IPS-NIHi7 (cell line): ENCODE results near the gene TBC1D7.
A peak's percentile ranks its signal among the peaks of the same experiment; 100 is the strongest.
"Not testable (repeated sequence)": the region's sequence is repeated elsewhere in the genome, so short reads cannot be mapped to it uniquely, and the experiment has no call there.

Experiments used
- DNase-seq: peaks from one replicate; pipeline ENCODE4 v3.0.0; 2012; ENCODE audit warnings: mixed read lengths; ENCODE audit errors: extremely low spot score

TBC1D7 gene

DNA sequence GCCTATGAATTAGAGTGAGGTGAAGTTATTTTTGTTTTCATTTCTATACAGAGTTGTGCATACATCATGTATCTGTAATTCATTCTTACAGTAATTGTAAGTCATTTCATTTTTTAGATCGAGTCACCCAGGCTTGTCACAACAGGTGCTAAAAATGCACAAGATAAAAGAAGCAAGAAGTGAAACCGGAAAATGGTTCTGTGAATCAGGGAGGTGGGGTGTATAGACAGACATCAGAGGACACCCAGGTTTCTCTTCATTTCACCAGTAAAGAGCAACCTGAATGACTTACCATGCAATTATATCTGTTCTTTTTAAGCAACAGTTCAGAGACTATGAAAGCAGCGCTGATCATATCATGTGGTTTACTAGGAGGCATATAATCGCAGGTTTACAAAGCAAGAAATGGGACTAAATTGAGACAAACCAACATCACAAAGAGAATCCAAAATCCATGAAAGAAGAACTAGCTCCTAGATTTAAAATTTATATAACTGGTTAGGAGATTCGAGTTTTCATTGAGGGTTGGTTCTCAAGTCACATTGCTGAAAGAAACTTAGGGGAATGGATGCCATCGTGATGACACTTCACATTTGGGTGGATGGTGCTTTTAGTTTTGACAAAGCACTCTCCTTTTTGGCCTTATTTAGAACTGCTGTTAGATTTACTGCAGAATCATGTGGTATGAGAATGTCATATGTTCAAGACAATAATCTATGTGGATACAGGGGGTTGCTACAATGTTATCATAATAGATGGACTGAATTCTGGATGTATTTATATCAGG, 27.9 kb upstream of the TBC1D7 start:
- no peak for DNase-seq

DNA sequence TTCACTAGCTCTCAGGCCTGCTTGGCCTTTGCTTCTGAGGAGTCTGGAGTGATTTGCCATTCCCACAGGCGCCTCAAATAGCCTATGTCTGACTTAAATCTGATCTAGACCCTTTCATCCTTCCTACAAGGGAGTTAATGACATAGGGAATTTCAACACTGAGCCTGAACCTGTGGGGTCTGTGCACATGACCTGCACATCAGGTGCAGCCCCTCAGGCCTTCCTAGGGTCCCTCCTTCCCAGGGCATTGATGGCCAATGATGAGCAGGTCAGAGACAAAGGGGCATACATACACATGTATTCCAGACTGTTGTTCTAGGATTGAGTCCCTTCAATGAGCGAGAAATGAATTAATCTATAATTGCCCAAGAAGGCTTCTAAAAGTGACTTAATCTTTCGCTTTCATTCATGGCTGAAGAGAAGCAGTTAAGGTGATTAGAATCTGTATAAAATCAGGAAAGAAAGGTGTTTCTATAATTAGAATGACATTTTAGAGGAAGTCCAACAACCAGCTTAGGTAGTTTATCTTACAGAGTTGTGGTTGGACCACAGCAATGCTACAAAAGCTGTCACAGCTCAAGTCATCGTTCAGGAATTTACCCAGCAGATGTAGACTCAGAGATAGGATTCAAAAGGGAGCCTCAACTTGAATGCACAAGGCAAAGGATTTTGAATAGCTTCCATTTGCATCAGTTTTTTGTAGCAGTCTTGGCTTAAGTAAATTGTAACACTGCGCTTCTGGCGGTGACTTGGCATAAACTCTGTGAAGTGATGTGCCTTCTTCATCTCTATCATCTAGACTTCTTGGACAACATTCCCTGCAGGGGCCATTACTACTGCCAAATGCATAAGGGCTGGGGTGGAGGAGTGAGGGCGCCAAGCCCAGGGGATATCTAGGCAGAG, 27.0 kb upstream of the TBC1D7 start:
- DNase-seq = no peak

DNA sequence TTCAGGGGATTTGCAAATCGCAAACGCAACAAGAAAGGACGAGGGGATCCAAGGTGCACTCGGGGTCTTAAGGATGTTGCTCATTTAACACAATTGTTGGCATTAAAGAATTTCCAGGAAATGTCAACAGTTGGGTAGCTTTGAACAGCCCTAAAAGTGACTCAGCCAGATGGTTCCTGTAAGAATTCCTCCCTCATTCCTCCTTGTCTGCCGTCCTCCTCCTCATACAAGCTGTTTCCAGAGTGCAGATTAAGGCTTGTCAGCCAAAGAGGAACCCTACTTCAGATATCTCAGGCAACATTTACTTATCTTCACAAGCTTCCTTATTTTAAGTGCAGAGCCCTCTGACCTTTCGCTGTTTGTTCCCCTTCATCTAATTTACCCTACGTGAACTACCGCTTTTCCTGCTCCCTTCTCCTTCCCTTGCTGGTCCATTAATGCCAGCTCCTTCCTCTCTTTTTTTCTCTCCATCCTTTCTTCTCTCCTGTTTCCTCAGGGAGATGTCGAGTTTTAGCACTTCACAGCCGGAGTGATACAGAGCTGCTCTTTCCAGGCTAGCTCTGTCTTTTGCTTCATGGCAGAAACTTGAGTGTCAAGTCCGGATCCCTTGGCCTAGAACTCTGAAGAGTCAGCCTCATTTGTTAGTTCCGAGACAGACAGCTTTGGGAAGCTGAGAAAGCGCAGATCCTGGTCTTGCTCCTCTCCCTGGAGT, 26.1 kb upstream of the TBC1D7 start:
- DNase-seq = no peak

DNA sequence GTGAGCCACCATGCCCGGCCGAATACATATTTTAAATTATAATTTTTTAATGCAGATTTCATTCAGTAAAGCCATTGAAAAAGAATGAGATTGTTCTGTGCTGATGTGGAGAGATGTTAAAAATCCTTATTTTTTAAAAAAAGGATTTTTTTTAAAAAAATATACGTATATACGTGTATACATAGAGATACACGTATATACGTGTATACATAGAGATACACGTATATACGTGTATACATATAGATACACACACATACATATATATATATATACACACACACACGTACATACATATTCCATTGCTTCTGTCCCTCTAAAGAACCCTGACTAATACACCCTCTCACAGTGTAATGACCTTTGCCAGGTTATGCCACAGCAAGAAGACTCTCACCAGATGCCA, 23.8 kb upstream of the TBC1D7 start:
- DNase-seq = no peak

DNA sequence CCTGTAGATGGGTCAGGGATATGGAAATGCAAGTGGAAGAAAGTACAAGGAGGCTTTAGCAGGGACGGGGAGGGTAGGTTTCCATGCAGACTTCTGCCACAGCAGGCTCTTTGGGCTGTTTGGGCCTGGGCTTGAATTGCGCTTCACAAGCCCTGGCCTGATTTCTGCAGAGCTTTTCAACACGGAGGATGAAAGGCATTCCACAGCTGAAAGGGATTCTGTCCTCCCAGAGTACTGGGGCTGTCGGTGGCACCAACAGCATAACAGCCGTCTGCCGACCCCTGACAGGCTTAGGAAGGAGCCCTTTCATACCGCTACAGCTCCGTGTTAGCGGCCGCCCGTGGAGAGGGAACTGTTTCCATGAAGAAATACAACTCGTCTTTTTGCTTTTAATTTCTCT, 22.9 kb upstream of the TBC1D7 start:
- peak; percentile 38 for DNase-seq

DNA sequence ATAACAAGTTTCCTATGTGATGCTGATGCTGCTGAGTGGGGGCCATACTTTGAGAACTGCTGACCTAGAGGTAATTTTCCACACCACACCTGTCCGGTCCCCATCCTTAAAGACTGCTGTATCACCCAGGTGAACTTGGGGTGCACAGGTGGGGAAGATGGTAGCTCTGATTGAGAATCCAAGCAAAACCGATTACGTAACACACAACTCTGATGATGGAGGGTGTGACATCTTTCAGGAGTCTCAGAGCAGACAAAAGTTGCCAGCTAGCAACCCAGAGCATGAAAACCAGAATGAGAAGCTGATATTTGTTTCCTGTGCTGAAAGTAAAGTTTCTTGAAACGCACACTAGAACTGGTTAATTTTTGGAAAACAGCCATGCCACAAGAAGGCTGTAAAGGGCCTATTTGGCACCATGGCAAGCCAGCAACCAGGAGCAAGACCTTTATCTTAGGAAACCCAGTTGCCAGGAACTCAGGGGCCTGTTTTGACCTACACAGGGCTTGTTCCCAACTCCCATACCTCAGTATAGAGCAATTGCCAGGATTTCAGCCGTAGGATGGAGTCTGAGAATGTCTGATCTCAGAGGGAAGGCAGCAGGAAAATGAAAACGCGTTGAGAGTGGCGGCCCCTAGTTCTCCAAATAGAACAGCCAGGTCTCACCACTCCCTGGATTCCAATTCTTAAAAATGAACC, 21.6 kb upstream of the TBC1D7 start:
- DNase-seq = no peak

DNA sequence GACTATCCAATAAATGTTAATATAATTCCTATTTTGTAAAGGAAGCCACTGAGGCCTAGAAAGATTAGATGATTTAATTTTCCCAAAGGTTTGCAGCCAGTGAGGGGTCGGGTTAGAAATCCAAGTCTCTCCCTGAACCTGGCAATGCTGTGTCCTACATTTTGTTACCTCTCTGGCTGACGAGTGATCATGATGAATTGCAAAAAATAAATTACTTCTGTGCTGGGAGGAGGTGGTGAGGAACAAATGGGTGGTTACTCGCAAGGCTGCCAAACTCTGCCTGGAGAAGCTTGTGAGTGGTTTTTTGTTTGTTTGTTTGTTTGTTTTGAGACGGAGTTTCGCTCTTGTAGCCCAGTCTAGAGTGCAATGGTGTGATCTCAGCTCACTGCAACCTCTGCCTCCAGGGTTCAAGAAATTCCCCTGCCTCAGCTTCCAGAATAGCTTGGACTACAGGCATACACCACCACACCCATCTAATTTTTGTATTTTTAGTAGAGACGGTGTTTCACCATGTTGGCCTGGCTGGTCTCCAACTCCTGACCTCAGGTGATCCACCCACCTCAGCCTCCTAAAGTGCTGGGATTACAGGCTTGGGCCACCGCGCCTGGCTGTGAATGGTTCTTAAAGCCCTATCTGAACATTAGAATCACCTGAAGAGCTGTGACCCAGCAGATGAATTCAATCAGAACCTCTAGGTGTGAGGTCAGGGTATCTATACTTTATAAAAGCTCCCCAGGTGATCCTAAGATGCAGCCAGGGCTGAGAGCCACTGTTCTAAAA, 20.2 kb upstream of the TBC1D7 start:
- no peak for DNase-seq

DNA sequence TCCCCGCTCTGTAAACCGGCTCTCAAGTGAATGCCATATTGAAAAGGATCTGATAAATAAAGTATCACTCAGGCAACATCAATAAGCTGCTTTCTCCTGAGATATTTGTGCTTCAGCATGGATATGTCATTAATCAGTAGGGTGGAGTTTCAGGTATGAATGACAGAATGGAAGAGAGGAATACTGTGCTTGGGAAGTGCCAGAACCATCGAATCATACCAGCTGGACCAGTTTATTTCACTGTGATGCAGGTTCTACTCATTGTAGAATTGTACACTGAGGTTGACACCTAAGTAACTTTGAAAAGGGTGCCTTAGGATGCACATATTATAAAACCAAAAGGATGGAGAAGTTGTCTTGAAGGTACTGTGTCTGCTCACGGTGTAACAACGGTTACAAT, 17.9 kb upstream of the TBC1D7 start:
- no peak for DNase-seq

DNA sequence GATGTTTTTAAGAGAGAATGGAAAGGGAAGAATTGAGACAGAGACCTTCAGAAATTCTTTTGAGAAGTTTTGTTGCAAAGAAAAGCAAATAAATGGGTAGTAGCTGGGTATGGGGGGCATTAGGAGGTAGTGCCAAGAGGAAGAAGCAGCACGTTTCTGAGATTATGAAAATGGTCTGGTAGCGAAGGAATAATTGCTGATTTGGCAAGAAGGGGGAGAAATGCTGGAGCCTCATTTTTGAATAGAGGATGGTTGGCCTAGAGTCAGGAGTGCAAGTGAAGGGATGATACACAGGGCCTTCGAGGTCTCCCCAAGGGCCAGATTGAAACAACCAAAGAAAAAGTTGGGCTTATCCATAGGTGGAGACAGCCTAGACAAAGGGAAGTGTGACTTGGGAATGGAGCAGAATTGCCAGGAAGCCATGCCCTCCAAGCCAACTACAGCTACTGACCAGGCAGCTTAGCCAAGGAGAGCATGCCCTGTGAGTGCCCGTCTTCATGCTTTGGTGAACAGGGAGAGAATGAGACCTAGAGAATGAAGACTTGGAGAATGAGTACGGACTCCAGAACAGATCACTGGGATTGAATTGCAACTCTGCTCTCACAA, 14.2 kb upstream of the TBC1D7 start:
- DNase-seq = no peak

DNA sequence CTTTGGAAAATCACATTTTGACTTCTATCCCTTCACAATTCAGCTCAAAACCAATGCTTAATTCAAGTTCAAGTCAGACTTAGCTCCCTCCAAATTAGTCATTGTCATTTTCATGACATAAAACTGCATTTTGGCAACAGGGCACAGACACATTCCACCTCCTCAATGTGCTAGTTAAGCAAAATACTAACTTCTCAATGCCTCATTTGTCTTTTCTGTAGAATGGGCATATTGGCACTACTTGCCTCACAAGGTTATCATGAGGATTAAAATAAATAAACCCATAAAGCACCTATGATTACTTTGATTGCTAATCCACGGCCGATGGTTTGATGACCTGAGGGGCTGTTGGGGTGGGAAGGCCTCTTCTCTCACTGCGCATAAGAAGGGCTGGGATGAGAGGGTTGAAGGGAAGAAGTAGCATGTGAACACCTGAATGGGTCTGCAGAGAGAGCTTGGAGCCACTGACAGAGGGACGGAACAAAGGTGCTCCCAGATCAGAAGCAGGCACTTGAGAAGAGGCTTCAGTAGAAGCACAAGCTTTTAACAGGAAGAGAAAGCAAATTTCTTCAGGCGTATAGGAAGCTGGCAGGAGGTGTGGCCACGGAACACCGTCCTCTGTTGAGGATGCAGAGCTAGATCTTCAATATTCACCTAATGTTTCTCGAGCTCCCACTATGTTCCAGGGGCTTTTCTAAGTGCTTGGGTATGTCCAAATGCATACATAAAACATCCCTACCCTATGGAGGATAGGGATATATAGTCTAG, 11.7 kb upstream of the TBC1D7 start:
- DNase-seq = no peak

DNA sequence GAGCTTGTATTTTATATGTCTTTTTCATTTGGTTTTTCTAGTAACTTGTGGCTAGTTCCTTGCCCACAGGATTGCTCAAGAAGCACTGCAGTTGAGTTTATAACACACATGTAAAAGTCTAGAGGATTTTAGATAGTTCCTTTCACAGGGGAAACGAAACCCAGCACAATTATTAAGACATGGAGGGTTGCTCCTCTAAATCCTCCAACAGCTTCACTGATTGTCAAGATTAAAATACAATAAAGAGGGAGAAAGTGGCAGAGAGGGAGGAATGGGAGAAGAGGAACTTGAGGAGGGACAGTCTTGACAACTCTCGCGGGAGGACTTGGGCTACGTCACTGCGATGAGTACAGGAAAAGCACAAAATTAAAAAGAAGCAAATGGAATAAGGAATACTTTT, 9.7 kb upstream of the TBC1D7 start:
- DNase-seq = no peak

DNA sequence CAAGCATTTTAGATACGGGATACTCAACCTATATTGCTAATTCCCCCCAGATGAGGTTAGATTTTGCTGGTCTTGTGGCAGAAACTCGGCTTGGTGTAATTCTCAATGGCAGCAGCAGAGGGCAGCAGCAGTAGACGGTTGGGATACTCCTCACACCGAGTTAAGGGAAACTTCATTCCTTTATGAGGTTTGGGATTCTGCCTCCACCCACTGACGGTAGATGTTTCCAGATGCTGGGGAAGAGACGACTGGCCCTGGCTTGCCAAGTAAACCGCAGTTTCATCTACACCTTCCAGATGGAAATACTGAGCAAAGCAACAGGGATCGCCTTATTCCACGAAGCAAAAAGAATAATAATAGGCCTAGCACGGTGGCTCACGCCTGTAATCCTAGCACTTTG, 8.2 kb upstream of the TBC1D7 start:
- DNase-seq = peak; percentile 89

DNA sequence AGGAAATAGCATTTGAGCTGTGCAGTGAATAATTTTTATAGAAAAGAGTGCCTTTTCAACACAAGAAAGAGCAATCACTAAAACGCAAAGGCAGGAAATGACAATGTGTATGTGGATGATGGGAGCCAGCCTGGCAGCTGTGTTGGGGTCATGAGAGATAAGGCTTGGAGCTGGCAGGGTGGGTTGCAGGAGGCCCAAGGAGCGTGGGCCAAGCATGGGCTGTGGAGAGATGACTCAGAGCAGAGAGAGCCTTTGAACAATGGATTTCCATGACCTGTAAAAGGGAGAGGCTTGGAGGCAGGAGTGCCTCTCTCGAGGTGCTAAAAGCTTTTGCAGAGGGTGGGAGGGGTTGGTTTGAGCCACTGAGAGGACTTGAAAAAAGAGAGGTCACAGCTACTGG, 6.6 kb upstream of the TBC1D7 start:
- DNase-seq = no peak

DNA sequence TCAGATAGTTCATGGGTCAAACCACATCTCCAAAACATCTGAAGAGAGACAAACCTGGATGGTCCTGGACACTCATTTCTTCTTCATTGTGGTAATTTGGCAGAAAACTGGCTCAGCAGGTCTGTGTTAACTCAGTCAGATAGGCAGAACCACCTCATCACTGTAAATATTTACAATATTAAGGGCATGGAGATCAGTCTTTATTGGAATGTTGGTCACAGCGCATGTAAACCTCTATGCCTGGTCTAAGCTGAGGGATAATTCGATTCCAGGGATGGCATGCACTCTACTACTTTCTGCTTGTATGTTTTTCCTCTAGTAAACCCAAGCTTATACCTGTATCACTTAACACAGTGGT, 4.0 kb upstream of the TBC1D7 start:
- no peak for DNase-seq

DNA sequence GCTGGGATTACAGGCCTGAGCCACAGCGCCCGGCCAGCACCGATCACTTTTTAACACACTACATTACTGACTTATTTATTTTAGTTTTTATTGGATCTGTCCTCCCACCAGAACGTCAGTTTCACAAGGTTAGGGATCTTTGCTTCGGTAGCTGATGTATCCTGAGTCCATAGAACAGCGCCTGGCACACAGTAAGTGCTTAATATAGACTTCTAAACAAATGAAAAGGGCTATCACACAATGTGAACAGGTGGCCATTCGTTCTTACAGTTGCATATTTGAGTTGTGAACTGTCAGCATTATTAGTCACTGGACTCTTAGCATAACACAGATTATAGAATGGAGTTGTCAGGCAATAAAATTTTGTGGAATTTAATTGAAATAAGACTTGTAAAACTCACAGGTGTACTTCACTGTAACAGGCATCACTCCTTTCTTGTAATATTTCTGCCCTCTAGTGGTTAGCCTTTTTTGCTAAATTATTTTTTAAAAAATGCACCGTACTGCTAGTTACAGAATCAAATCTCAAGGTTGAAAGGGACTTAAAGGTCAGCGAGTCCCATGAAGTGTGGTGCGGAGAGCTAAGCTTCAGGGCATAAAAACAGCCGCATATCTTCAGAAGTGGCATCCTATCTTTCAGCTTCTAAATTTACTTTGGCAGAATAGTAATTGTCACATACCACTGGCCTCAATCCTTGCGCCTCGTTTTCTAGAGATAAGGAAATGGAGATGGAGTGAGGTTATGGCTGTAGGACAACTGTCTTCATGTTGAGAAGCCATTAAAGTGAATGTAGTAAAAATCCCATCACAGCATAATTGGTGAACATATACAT, 3.4 kb upstream of the TBC1D7 start:
- DNase-seq = no peak

DNA sequence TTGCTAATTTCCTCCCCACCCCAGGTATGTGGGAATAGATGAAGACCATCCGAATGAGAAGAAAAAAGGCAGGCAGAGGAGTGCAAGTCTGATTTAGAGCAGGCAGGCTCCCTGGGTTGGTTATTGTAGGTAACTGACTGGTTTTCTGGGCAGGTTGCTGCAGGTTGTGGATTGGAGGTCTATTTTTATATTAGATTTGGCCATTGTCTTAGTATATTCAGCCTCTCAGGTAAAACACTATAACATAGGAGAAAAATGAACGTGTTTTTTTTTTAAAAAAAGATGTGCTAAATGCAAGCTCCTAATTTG, 492 bp upstream of the TBC1D7 start:
- no peak for DNase-seq

DNA sequence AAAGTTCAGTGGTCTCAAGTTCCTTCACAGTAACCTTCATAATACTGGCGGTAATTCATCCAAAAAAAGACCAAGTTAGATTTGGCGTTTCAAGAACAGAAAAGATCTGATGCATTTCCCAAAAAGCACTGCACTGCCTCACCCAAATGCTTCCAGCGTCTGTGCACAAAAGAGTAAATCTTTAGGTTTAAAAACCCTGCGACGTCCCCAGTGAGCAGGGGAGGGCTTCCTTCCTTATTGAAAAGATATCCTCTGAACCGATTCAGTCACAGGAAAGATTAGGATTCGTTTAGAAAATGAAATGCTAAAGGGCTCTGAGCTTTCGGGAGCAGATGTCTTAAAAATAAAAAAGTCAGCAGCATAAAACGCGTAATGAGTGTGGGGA, 654 bp downstream of the TBC1D7 start:
- DNase-seq = no peak

DNA sequence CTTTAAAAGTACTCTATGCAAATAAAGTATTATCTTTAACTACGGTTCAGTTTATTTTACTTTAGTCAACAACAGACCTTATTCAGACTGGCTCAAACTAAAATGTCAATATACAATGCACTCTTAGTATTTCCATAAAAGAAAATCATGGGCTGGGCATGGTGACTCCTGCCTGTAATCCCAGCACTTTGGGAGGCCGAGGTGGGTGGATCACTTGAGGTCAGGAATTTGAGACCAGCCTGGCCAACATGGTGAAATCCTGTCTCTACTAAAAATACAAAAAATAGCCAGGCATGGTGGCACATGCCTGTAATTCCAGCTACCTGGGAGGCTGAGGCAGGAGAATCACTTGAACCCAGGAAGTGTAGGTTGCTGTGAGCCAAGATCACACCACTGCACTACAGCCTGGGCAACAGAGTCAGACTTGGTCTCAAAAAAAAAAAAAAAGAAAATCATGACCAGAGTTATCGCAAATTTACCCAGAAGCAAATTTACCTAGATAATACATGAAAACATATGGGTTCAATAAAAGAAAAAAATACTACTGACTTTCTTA, 2.2 kb downstream of the TBC1D7 start:
- not testable (repeated sequence) for DNase-seq
